ENCODE measurements around the gene LEF1. TPM values are rescaled to one million over a fixed set of nuclear protein-coding genes. Genes with fewer than 3 reads are reported as not detected.

The LEF1 gene
- total RNA-seq, 1 donor from 2014 or later, result 19.4 TPM

DNA sequence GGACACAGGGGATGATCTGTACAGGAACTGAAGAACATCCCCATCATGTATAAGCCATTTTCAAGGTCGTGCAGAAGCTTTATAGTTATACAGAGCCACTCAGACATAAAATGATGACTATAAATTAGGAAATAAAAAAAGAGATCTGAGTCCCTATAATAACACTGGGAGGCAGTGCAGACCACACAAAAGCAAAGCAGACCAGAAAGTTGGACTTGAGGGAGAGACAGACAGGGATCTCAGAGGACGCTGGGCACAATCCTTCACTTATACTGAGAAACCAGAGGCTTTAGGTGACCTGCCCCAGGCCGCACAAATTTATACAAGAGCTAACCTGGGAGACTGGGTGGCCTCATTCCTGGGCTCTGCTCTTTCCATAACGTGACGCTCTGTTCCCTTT is 108.6 kb downstream of the LEF1 start:
- H3K36me3 Mint-ChIP-seq, result peaks cover 30% of the 10 kb centered on the region
- peak; percentile 32 for DNase-seq (ENCODE audit: low spot score)
- TF ChIP-seq EZH2 (IDR thresholded peaks at IDR 0.05), result no peak
- TF ChIP-seq, protein P1, sequence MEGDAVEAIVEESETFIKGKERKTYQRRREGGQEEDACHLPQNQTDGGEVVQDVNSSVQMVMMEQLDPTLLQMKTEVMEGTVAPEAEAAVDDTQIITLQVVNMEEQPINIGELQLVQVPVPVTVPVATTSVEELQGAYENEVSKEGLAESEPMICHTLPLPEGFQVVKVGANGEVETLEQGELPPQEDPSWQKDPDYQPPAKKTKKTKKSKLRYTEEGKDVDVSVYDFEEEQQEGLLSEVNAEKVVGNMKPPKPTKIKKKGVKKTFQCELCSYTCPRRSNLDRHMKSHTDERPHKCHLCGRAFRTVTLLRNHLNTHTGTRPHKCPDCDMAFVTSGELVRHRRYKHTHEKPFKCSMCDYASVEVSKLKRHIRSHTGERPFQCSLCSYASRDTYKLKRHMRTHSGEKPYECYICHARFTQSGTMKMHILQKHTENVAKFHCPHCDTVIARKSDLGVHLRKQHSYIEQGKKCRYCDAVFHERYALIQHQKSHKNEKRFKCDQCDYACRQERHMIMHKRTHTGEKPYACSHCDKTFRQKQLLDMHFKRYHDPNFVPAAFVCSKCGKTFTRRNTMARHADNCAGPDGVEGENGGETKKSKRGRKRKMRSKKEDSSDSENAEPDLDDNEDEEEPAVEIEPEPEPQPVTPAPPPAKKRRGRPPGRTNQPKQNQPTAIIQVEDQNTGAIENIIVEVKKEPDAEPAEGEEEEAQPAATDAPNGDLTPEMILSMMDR (IDR thresholded peaks at IDR 0.05), result peak; percentile 44
- Histone ChIP-seq H3K36me3 (no peaks in the 10 kb centered on the region), H3K9ac (no peak overlapping the region), H3K4me2 (no peak overlapping the region), H4K20me1 (ENCODE audit: low read depth) (no peaks in the 10 kb centered on the region), H2AFZ (replicated peaks) (no peak overlapping the region), H3K79me2 (ENCODE audit: low read depth) (no peaks in the 10 kb centered on the region), H3F3A (ENCODE audit: low read depth) (no peaks in the 10 kb centered on the region), H3K4me1 (no peaks in the 10 kb centered on the region), H3K9me3 (ENCODE audit: low read depth) (no peaks in the 10 kb centered on the region), H3K4me3 (no peak overlapping the region), H3K27ac (no peak overlapping the region), H3K27me3 (no peaks in the 10 kb centered on the region)
- no peak overlapping the region for H3K4me3 Mint-ChIP-seq
- no peak overlapping the region for H3K27ac Mint-ChIP-seq
- peaks cover 3% of the 10 kb centered on the region for H3K27me3 Mint-ChIP-seq (ENCODE audit: insufficient read depth, low read depth)
- H3K4me1 Mint-ChIP-seq, result peaks cover 6% of the 10 kb centered on the region
- no peaks in the 10 kb centered on the region for H3K9me3 Mint-ChIP-seq

DNA sequence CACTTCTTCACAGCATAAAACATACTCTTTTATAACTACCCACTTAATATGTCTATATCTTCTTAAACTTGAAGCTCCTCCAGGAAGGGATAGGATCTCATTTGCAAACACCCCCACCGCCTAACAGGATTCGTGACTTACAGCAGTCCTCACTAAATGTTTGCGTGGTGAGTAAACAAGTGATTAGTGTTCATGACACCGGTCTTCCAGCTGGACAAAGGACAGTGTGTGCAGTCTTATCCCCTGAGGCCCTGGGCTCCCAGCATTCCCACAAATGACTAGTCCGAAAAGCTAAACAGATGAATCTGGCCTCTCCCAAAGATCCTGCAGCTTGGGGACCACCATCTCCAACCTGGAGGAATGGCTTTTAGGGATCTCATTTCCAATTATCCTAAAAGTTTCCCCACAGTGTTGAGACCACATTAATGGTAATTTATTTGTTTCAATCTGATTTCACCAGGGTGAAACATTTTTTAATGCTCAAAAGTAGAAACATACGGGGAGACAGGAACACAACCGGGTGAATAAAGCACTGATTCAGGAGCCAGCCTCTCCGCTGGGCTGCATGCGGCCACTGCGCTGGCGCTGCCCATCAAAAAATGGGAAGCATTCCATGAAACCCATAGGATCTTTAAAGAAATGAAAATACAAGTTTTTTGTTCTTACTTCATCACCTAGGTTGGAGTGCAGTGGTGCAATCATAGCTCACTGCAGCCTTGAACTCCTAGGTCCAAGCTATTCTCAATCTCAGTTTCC is 109.9 kb downstream of the LEF1 start:
- DNase-seq (ENCODE audit: low spot score), result peak; percentile 28
- Histone ChIP-seq H3K4me2 (no peak overlapping the region), H3K4me1 (no peaks in the 10 kb centered on the region), H2AFZ (replicated peaks) (no peak overlapping the region), H4K20me1 (ENCODE audit: low read depth) (no peaks in the 10 kb centered on the region), H3F3A (ENCODE audit: low read depth) (no peaks in the 10 kb centered on the region), H3K36me3 (no peaks in the 10 kb centered on the region), H3K27me3 (no peaks in the 10 kb centered on the region), H3K9ac (no peak overlapping the region), H3K4me3 (no peak overlapping the region), H3K9me3 (ENCODE audit: low read depth) (no peaks in the 10 kb centered on the region), H3K27ac (no peak overlapping the region), H3K79me2 (ENCODE audit: low read depth) (no peaks in the 10 kb centered on the region)
- Mint-ChIP-seq H3K27ac (no peak overlapping the region), H3K4me1 (peaks cover 6% of the 10 kb centered on the region), H3K9me3 (no peaks in the 10 kb centered on the region), H3K36me3 (peaks cover 27% of the 10 kb centered on the region), H3K27me3 (ENCODE audit: insufficient read depth, low read depth) (no peaks in the 10 kb centered on the region), H3K4me3 (no peak overlapping the region)
- TF ChIP-seq, protein P1 (IDR thresholded peaks at IDR 0.05), result no peak
- TF ChIP-seq EZH2phosphoT487 (IDR thresholded peaks at IDR 0.05) (no peak), EZH2 (IDR thresholded peaks at IDR 0.05) (no peak)

DNA sequence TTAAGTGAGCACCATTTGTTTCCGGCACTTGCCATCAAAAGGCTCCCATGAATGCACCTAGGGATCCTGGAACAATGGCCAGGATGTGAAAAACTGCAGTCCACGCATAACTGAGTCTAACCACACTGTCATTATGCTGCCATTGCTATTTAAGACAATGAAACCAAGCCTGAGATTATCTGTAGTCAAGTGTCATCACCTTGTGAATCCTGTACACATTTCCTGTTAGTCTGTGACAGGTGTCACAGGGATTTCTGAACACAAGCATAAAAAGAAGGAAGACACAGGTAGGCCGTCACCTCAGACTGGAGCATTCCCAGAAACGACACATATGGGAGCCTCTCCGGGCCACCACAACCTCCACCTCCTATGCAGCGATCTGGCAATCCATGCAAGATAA is 112.3 kb downstream of the LEF1 start:
- peak overlapping the region; percentile 34 for H3K27ac Mint-ChIP-seq
- Histone ChIP-seq H3K4me2 (no peak overlapping the region), H3K79me2 (ENCODE audit: low read depth) (no peaks in the 10 kb centered on the region), H3K4me1 (no peaks in the 10 kb centered on the region), H3K4me3 (no peak overlapping the region), H4K20me1 (ENCODE audit: low read depth) (no peaks in the 10 kb centered on the region), H3K9ac (no peak overlapping the region), H3K9me3 (ENCODE audit: low read depth) (no peaks in the 10 kb centered on the region), H3K27ac (no peak overlapping the region), H3F3A (ENCODE audit: low read depth) (no peaks in the 10 kb centered on the region), H2AFZ (replicated peaks) (no peak overlapping the region), H3K27me3 (no peaks in the 10 kb centered on the region), H3K36me3 (no peaks in the 10 kb centered on the region)
- H3K36me3 Mint-ChIP-seq, result peaks cover 35% of the 10 kb centered on the region
- no peak for TF ChIP-seq EZH2phosphoT487 (IDR thresholded peaks at IDR 0.05)
- TF ChIP-seq EZH2 (IDR thresholded peaks at IDR 0.05), result no peak
- TF ChIP-seq, protein P1 (IDR thresholded peaks at IDR 0.05), result no peak
- H3K27me3 Mint-ChIP-seq (ENCODE audit: insufficient read depth, low read depth), result no peaks in the 10 kb centered on the region
- H3K9me3 Mint-ChIP-seq, result no peaks in the 10 kb centered on the region
- no peak overlapping the region for H3K4me3 Mint-ChIP-seq
- no peak for DNase-seq (ENCODE audit: low spot score)
- peaks cover 7% of the 10 kb centered on the region for H3K4me1 Mint-ChIP-seq

Measured in neural progenitor cell (in vitro differentiated cells).